Measurements from ENCODE around the gene TAOK1.

- no peak for TF ChIP-seq GATA2 (IDR thresholded peaks at IDR 0.05; ENCODE audit: low read depth, low read length)
- TF ChIP-seq GATA3 (IDR thresholded peaks at IDR 0.05; ENCODE audit: low read depth, low read length) = no peak
Measured at GRCh38 chr17:29571486-29571882, 181.3 kb downstream of the TAOK1 start.

All from SH-SY5Y (cell line).